K562 (cell line): Measurements from ENCODE around the gene SYF2. TPM values are rescaled to one million over a fixed set of nuclear protein-coding genes. Genes with fewer than 3 reads are reported as not detected.
A peak's percentile ranks its signal among the peaks of the same experiment; 100 is the strongest.
"Not testable (repeated sequence)": the region's sequence is repeated elsewhere in the genome, so short reads cannot be mapped to it uniquely, and the experiment has no call there.

ENCODE experiments used
- ATF7 ChIP-seq: fragments of 450-650 bp; IDR thresholded peaks from 2 replicates; pipeline ENCODE4 v1.7.1; 2014; ENCODE audit warnings: mild to moderate bottlenecking, moderate library complexity
- BHLHE40 ChIP-seq: IDR thresholded peaks from 2 replicates; pipeline ENCODE4 v1.6.1; 2011; ENCODE audit warnings: low read length, improper control_type of control experiment
- CBFA2T3 ChIP-seq: fragments of 450-650 bp; IDR thresholded peaks from 2 replicates; pipeline ENCODE4 v1.6.1; 2017
- CC2D1A ChIP-seq: fragments of 450-650 bp; IDR thresholded peaks from 2 replicates; pipeline ENCODE4 v1.6.1; 2017; ENCODE audit warnings: mild to moderate bottlenecking
- CXXC5 ChIP-seq: fragments of 250-450 bp; sonication (Bioruptor Pico); IDR thresholded peaks from 2 replicates; pipeline ENCODE4 v1.8.0; 2022; ENCODE audit warnings: inconsistent platforms, mild to moderate bottlenecking, moderate library complexity
- EP300 ChIP-seq: IDR thresholded peaks from 2 replicates; pipeline ENCODE4 v1.6.1; 2012; ENCODE audit warnings: low read length, improper control_type of control experiment
- LEF1 ChIP-seq: fragments of 450-650 bp; IDR thresholded peaks from 2 replicates; pipeline ENCODE4 v1.6.1; 2016; ENCODE audit warnings: mild to moderate bottlenecking
- MAFG ChIP-seq: fragments of 450-650 bp; conservative IDR thresholded peaks from 2 replicates; pipeline ENCODE4 v1.6.1; 2016; ENCODE audit warnings: missing genetic modification characterization, missing compliant biosample characterization
- MBD2 ChIP-seq: sonication (generic); IDR thresholded peaks from 2 replicates; pipeline ENCODE4 v1.6.1; 2016; ENCODE audit warnings: low read depth, borderline replicate concordance
- MTA2 ChIP-seq: fragments of 450-650 bp; IDR thresholded peaks from 2 replicates; pipeline ENCODE4 v1.6.1; 2016; ENCODE audit warnings: low read depth
- MTA3 ChIP-seq: fragments of 450-650 bp; formaldehyde crosslinking; IDR thresholded peaks from 2 replicates; pipeline ENCODE4 v1.6.1; 2017; ENCODE audit warnings: mild to moderate bottlenecking, borderline replicate concordance
- MYNN ChIP-seq, 2 experiments: sonication (generic); formaldehyde crosslinking in 1 of 2; IDR thresholded peaks; 2 replicates each; pipeline versions ENCODE4 v1.5.0 to v1.6.1; 2016 to 2020; ENCODE audit warnings: antibody characterized with exemption in 1 of 2, missing genetic modification reagents in 1 of 2
- NCOA4 ChIP-seq: fragments of 450-650 bp; IDR thresholded peaks from 2 replicates; pipeline ENCODE4 v1.6.1; 2018; ENCODE audit warnings: mild to moderate bottlenecking; ENCODE audit not compliant: partially characterized antibody
- NFIC ChIP-seq: fragments of 450-650 bp; IDR thresholded peaks from 2 replicates; pipeline ENCODE4 v1.6.1; 2017; ENCODE audit warnings: mild to moderate bottlenecking, inconsistent platforms
- NONO ChIP-seq, 2 experiments: fragments of 200-400 bp in 1 of 2; fragments of 450-650 bp in 1 of 2; formaldehyde crosslinking in 1 of 2; IDR thresholded peaks; 2 replicates each; pipeline ENCODE4 v1.6.1; 2017; ENCODE audit warnings: low read depth in 2 of 2, mild to moderate bottlenecking in 2 of 2, moderate library complexity in 2 of 2, low read length in 1 of 2
- NR4A1 ChIP-seq, 2 experiments: fragments of 250-450 bp in 1 of 2; fragments of 450-650 bp in 1 of 2; sonication (Bioruptor Pico) in 1 of 2; IDR thresholded peaks; 2 replicates each; pipeline versions ENCODE4 v1.4.0 to v1.6.1; 2016 to 2020; ENCODE audit warnings: mild to moderate bottlenecking in 2 of 2, missing compliant biosample characterization in 1 of 2, missing genetic modification characterization in 1 of 2, moderate library complexity in 1 of 2
- PBX2 ChIP-seq, 2 experiments: IDR thresholded peaks in 1 of 2; conservative IDR thresholded peaks in 1 of 2; 2 replicates each; pipeline ENCODE4 v1.6.1; 2016; ENCODE audit warnings: low read depth in 2 of 2, mild to moderate bottlenecking in 1 of 2, missing compliant biosample characterization in 1 of 2, missing genetic modification characterization in 1 of 2, moderate library complexity in 1 of 2
- RCOR1 ChIP-seq, 2 experiments: IDR thresholded peaks; 2 replicates each; pipeline ENCODE4 v1.6.1; 2012; ENCODE audit warnings: low read depth in 2 of 2, low read length in 2 of 2, borderline replicate concordance in 1 of 2, improper control_type of control experiment in 1 of 2
- SMAD4 ChIP-seq: fragments of 250-450 bp; sonication (Bioruptor Pico); conservative IDR thresholded peaks from 2 replicates; pipeline ENCODE4 v1.8.0; 2021; ENCODE audit warnings: inconsistent platforms, mild to moderate bottlenecking, moderate library complexity
- SOX6 ChIP-seq: fragments of 450-650 bp; IDR thresholded peaks from 2 replicates; pipeline ENCODE4 v1.6.1; 2014; ENCODE audit warnings: mild to moderate bottlenecking
- TARDBP ChIP-seq: fragments of 450-650 bp; IDR thresholded peaks from 2 replicates; pipeline ENCODE4 v1.6.1; 2016
- TRIM24 ChIP-seq, 2 experiments: fragments of 450-650 bp; IDR thresholded peaks; 2 replicates each; pipeline ENCODE4 v1.6.1; 2016
- ZBTB2 ChIP-seq: fragments of 450-650 bp; IDR thresholded peaks from 2 replicates; pipeline ENCODE4 v1.6.1; 2016; ENCODE audit warnings: antibody characterized with exemption
- ZNF395 ChIP-seq: fragments of 200-800 bp; sonication (Bioruptor generic); IDR thresholded peaks from 2 replicates; pipeline ENCODE4 v1.6.1; 2017; ENCODE audit warnings: missing genetic modification characterization, missing compliant biosample characterization
- ZNF589 ChIP-seq: fragments of 200-800 bp; sonication (Bioruptor generic); IDR thresholded peaks from 2 replicates; pipeline ENCODE4 v1.6.1; 2016; ENCODE audit warnings: low read depth, missing genetic modification characterization, missing compliant biosample characterization
- polyA plus RNA-seq, 8 experiments: library from polyadenylated mRNA; depleted of rRNA in 4 of 8; stranded (reverse) in 5 of 8; unstranded in 3 of 8; fragments of >200 nt; fragmentation: Nextera tagmentation in 2 of 8; fragmentation: Illumina TruSeq in 1 of 8; extraction: Ambion mirVana in 2 of 8; extraction: Trizol in 1 of 8; gene quantifications; 2 replicates each; pipeline versions ENCODE4 v1.2.1 to v1.2.3, GENCODE V29; 2011 to 2014; ENCODE audit warnings: inconsistent platforms in 1 of 8, missing spikeins in 1 of 8
- total RNA-seq, 7 experiments: library from RNA; depleted of rRNA in 6 of 7; stranded (reverse); fragments of >200 nt in 6 of 7; fragmentation: Illumina TruSeq in 2 of 7; extraction: Trizol in 2 of 7; gene quantifications; 2 replicates each; pipeline versions ENCODE4 v1.2.1 to v1.2.3, GENCODE V29; 2011 to 2021; ENCODE audit warnings: low replicate concordance in 1 of 7

Gene SYF2
- total and polyA plus RNA-seq, 9 of the 15 experiments (the other 6 are each of a cell fraction or from before 2014, with no cell fraction given), result 20.9 to 69.0 (median 43.2) TPM

- TF ChIP-seq EP300, result peak; percentile 80
- peak; percentile 76 for TF ChIP-seq SMAD4 (CRISPR knock-in tag)
- peak; percentile 58 for TF ChIP-seq MBD2
- TF ChIP-seq ZNF395, result peak; percentile 76
- not testable (repeated sequence) for TF ChIP-seq NR4A1 (CRISPR knock-in tag; IDR thresholded peaks at IDR 0.05); MYNN (CRISPR knock-in tag; IDR thresholded peaks at IDR 0.05); PBX2 (CRISPR knock-in tag; IDR thresholded peaks at IDR 0.05; ENCODE audit: low read depth)
- TF ChIP-seq NR4A1 (tag; IDR thresholded peaks at IDR 0.05), result peak; percentile 76; the same call in 1 of the 2 replicates
- peak; percentile 95 for TF ChIP-seq NFIC
- peak; percentile 53 for TF ChIP-seq CXXC5 (CRISPR knock-in tag)
- peak; percentile 43; the same call in 1 of the 2 replicates for TF ChIP-seq BHLHE40
- 0 out of 2 replicates have a peak, but pooled peaks have one; percentile 30 for TF ChIP-seq ATF7
- 0 out of 2 replicates have a peak, but pooled peaks have one; percentile 50 for TF ChIP-seq ZBTB2
- 0 out of 2 replicates have a peak, but pooled peaks have one; percentile 11 for TF ChIP-seq MAFG (tag)
- peak; percentile 54; the same call in 1 of the 2 replicates for TF ChIP-seq MYNN (IDR thresholded peaks at IDR 0.05)
- peak; percentile 86 for TF ChIP-seq TARDBP
- peak; percentile 94 for TF ChIP-seq MTA2
- peak; percentile 26 for TF ChIP-seq NCOA4
- peak; percentile 62 for TF ChIP-seq LEF1
- TF ChIP-seq CC2D1A, result peak; percentile 97
- TF ChIP-seq TRIM24 (IDR thresholded peaks at IDR 0.05), result peak; percentile 80 to 90
- peak; percentile 86; the same call in 1 of the 2 replicates for TF ChIP-seq ZNF589 (CRISPR knock-in tag)
- TF ChIP-seq RCOR1 (IDR thresholded peaks at IDR 0.05; ENCODE audit: borderline replicate concordance in 1 of 2, low read depth in 2 of 2, low read length in 2 of 2), result peak; percentile 44 to 88; a peak in 3 of 4 replicates
- 0 out of 4 replicates have a peak, but pooled peaks of 1 of the 2 experiments have one; percentile 69 for TF ChIP-seq NONO (IDR thresholded peaks at IDR 0.05; ENCODE audit: low read depth in 2 of 2, low read length in 1 of 2)
- peak; percentile 98 for TF ChIP-seq CBFA2T3
- peak; percentile 48; the same call in 1 of the 2 replicates for TF ChIP-seq PBX2 (tag; conservative IDR thresholded peaks at IDR 0.05; ENCODE audit: low read depth)
- peak; percentile 92 for TF ChIP-seq SOX6
- TF ChIP-seq MTA3, result 0 out of 2 replicates have a peak, but pooled peaks have one; percentile 59
These were observed 47.4 kb upstream of the SYF2 start (continued) for GRCh38 chr1:25279693-25280111.
